GM12878 (cell line): ENCODE results near the gene CYP4Z1. TPM values are rescaled to one million over a fixed set of nuclear protein-coding genes. Genes with fewer than 3 reads are reported as not detected.

Experiments
- ATAC-seq: fragments of 200-7000 bp; cut with Tn5 transposase; 3 replicates; pipeline ENCODE4 v1.9.1; 2020; ENCODE audit warnings: mild to moderate bottlenecking, moderate library complexity
- BruUV-seq: library from RNA; stranded (reverse); fragments of 400-500 nt; replicated peaks from 2 replicates; lab custom pipeline; 2021; lab: Mats Ljungman, UMichigan
- CTCF ChIA-PET: fragments of 300-600 bp; sonication (Branson Sonifier 250); formaldehyde crosslinking; extraction: SDS; loops from one replicate; lab custom pipeline; 2021; ENCODE audit warnings: inconsistent platforms; lab: Yijun Ruan, JAX
- POLR2A ChIA-PET: fragments of 350-600 bp; formaldehyde crosslinking; extraction: SDS; loops from one replicate; lab custom pipeline; 2021; ENCODE audit warnings: inconsistent platforms; lab: Charles Lee
- RAD21 ChIA-PET: fragments of 300-600 bp; sonication (Branson Sonifier 250); formaldehyde crosslinking; loops from one replicate; lab custom pipeline; 2023; ENCODE audit warnings: antibody characterized with exemption; ENCODE audit not compliant: unreplicated experiment; lab: Charles Lee
- SMC1A ChIA-PET: fragments of 300-600 bp; sonication (Branson Sonifier 250); formaldehyde crosslinking; loops from one replicate; lab custom pipeline; 2023; ENCODE audit not compliant: unreplicated experiment, uncharacterized antibody; lab: Charles Lee
- DNase-seq: peaks from one replicate; pipeline ENCODE4 v3.0.0-alpha.2; 2011; ENCODE audit warnings: low read depth, low spot score
- FAIRE-seq: peaks from 3 replicates; lab custom pipeline; 2011; peaks lifted over from hg19 to GRCh38; lab: Jason Lieb, UNC
- H2AFZ ChIP-seq: 2 replicates; pipeline ENCODE4 v1.6.0; 2011; ENCODE audit warnings: low read depth, low read length, control low read depth; ENCODE audit not compliant: control insufficient read depth
- H3K27ac ChIP-seq: 2 replicates; pipeline ENCODE4 v1.5.1; 2011; ENCODE audit warnings: control low read depth; ENCODE audit not compliant: control insufficient read depth, insufficient read depth
- H3K27me3 ChIP-seq, 2 experiments: replicated peaks in 1 of 2; 2 replicates each; pipeline versions ENCODE4 v1.6.0 to v1.6.1; 2011; ENCODE audit warnings: low read length in 1 of 2; ENCODE audit not compliant: control insufficient read depth in 2 of 2, insufficient read depth in 2 of 2
- H3K36me3 ChIP-seq, 2 experiments: 2 replicates each; pipeline ENCODE4 v1.5.1; 2011; ENCODE audit warnings: low read length in 1 of 2; ENCODE audit not compliant: control insufficient read depth in 2 of 2, insufficient read depth in 2 of 2
- H3K4me1 ChIP-seq: 2 replicates; pipeline ENCODE4 v1.6.1; 2011; ENCODE audit warnings: mild to moderate bottlenecking, low read length, moderate library complexity, mixed read lengths; ENCODE audit not compliant: control insufficient read depth, insufficient read depth
- H3K4me2 ChIP-seq: 2 replicates; pipeline ENCODE4 v1.6.0; 2011; ENCODE audit warnings: control low read depth; ENCODE audit not compliant: control insufficient read depth, insufficient read depth
- H3K4me3 ChIP-seq: fragments of 200-600 bp; sonication (generic); 2 replicates; pipeline ENCODE4 v1.5.1; 2016
- H3K79me2 ChIP-seq: 2 replicates; pipeline ENCODE4 v1.6.0; 2011; ENCODE audit warnings: low read length; ENCODE audit not compliant: control insufficient read depth, insufficient read depth
- H3K9ac ChIP-seq: 2 replicates; pipeline ENCODE4 v1.8.0; 2011; ENCODE audit warnings: low read length, control low read depth, mixed read lengths; ENCODE audit not compliant: control insufficient read depth, insufficient read depth
- H3K9me3 ChIP-seq: replicated peaks from 3 replicates; pipeline ENCODE4 v1.5.1; 2011; ENCODE audit warnings: mild to moderate bottlenecking, low read length; ENCODE audit not compliant: control insufficient read depth, insufficient read depth
- H4K20me1 ChIP-seq: 2 replicates; pipeline ENCODE4 v1.6.0; 2011; ENCODE audit not compliant: control insufficient read depth, insufficient read depth
- BACH1 ChIP-seq: fragments of 450-650 bp; IDR thresholded peaks from 2 replicates; pipeline ENCODE4 v1.6.1; 2017; ENCODE audit warnings: mild to moderate bottlenecking, borderline replicate concordance
- CHD1 ChIP-seq: IDR thresholded peaks from 2 replicates; pipeline ENCODE4 v1.6.1; 2012; ENCODE audit warnings: low read depth, low read length, improper control_type of control experiment
- DPF2 ChIP-seq: fragments of 450-650 bp; IDR thresholded peaks from 2 replicates; pipeline ENCODE4 v1.6.1; 2017; ENCODE audit warnings: mild to moderate bottlenecking
- HDAC6 ChIP-seq: fragments of 200-600 bp; sonication (generic); IDR thresholded peaks from one replicate; pipeline ENCODE4 v1.8.0; 2017; ENCODE audit warnings: antibody characterized with exemption; ENCODE audit not compliant: unreplicated experiment
- IKZF1 ChIP-seq: fragments of 450-650 bp; conservative IDR thresholded peaks from 2 replicates; pipeline ENCODE4 v1.6.1; 2017; ENCODE audit warnings: antibody characterized with exemption, mild to moderate bottlenecking
- KLF5 ChIP-seq: fragments of 450-650 bp; IDR thresholded peaks from 2 replicates; pipeline ENCODE4 v1.6.1; 2014; ENCODE audit warnings: mild to moderate bottlenecking; ENCODE audit not compliant: partially characterized antibody
- MTA2 ChIP-seq: fragments of 450-650 bp; IDR thresholded peaks from 2 replicates; pipeline ENCODE4 v1.6.1; 2016; ENCODE audit warnings: low read depth, mild to moderate bottlenecking, moderate library complexity
- NFIC ChIP-seq: IDR thresholded peaks from 2 replicates; pipeline ENCODE4 v1.6.1; 2012; ENCODE audit warnings: low read depth, mild to moderate bottlenecking, inconsistent platforms, low read length, moderate library complexity
- NFXL1 ChIP-seq: fragments of 450-650 bp; IDR thresholded peaks from 2 replicates; pipeline ENCODE4 v1.6.1; 2017; ENCODE audit warnings: antibody characterized with exemption, mild to moderate bottlenecking, borderline replicate concordance
- PAX8 ChIP-seq: fragments of 450-650 bp; IDR thresholded peaks from 2 replicates; pipeline ENCODE4 v1.6.1; 2017; ENCODE audit warnings: mild to moderate bottlenecking, moderate library complexity
- SP1 ChIP-seq: IDR thresholded peaks from one replicate; pipeline ENCODE4 v1.6.1; 2011; ENCODE audit warnings: low read depth, low read length
- SREBF1 ChIP-seq: IDR thresholded peaks from 2 replicates; pipeline ENCODE4 v1.6.1; 2012; ENCODE audit warnings: mild to moderate bottlenecking, low read length
- TCF12 ChIP-seq: IDR thresholded peaks from 2 replicates; pipeline ENCODE4 v1.6.1; 2011; ENCODE audit warnings: low read depth, mild to moderate bottlenecking, low read length
- ZSCAN29 ChIP-seq: fragments of 450-650 bp; IDR thresholded peaks from 2 replicates; pipeline ENCODE4 v1.6.1; 2017; ENCODE audit warnings: mild to moderate bottlenecking, moderate library complexity
- WGBS: methylation state at CpG from one replicate; pipeline ENCODE4 v1.1.6; 2016; ENCODE audit warnings: low lambda C conversion rate; ENCODE audit not compliant: insufficient replicate concordance, insufficient coverage; ENCODE audit errors: missing lambda C conversion rate; 5-methylcytosine and 5-hydroxymethylcytosine counted together
- in situ Hi-C: fragments of 300-500 bp; cut with MboI; formaldehyde crosslinking; loops from 9 replicates; pipeline ENCODE4 v1.14.3; 2018; ENCODE audit warnings: mixed read lengths
- intact Hi-C: fragments of 100-400 bp; cut with micrococcal nuclease; formaldehyde crosslinking; loops from one replicate; pipeline ENCODE4 v1.14.2; 2022; ENCODE audit not compliant: unreplicated experiment
- polyA plus RNA-seq, 11 experiments: library from polyadenylated mRNA; depleted of rRNA in 4 of 11; unstranded in 6 of 11; stranded (reverse) in 5 of 11; fragments of >200 nt; fragmentation: Nextera tagmentation in 4 of 11; fragmentation: Illumina TruSeq in 1 of 11; extraction: Ambion mirVana in 4 of 11; extraction: Trizol in 1 of 11; gene quantifications; 1 replicate in 1 of 11; 2 replicates in 10 of 11; pipeline versions ENCODE4 v1.2.1 to v1.2.3, GENCODE V29; 2011 to 2016; ENCODE audit warnings: inconsistent platforms in 2 of 11, missing spikeins in 2 of 11, low read depth in 1 of 11
- total RNA-seq, 4 experiments: library from RNA; depleted of rRNA in 3 of 4; stranded (reverse); fragments of >200 nt in 3 of 4; fragmentation: Illumina TruSeq in 1 of 4; extraction: Trizol in 1 of 4; gene quantifications; 2 replicates each; pipeline versions ENCODE4 v1.2.1 to v1.2.3, GENCODE V29; 2013 to 2021
- TF ChIP-seq, protein P1 (sequence below): fragments of 150-350 bp; IDR thresholded peaks from 2 replicates; pipeline ENCODE4 v1.6.1; 2016; ENCODE audit warnings: low read depth, low read length

CYP4Z1 gene
- total and polyA plus RNA-seq, 10 of the 15 experiments (the other 5 are each of a cell fraction or from before 2014, with no cell fraction given): not detected

DNA sequence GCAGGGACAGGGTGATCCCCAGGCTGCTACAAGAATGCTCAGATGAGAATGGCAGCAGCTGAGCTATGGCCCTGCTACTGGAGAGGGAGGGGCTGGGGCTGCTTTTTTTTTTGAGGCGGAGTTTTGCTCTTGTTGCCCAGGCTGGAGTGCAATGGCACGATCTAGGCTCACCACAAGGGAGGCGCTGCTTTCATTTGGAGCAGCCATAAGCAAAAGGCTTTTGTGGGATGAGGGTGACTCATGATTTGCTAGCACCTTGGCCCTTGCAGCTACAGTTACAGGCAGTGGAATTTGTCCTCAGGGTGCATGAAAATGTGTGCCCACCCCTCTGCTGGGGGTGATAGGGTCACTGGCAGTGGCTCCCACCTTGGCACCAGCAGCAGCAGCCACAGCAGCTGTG is 37.8 kb downstream of the CYP4Z1 start:
- no peaks in the 10 kb centered on the region for H3K4me1 ChIP-seq
- no peak overlapping the region for H3K9ac ChIP-seq
- H3K4me2 ChIP-seq: no peak overlapping the region
- no peaks in the 10 kb centered on the region; a peak in 1 of 4 replicates for H3K27me3 ChIP-seq
- no peaks in the 10 kb centered on the region for H3K36me3 ChIP-seq
- no peak for DNase-seq
- SMC1A ChIA-PET: no interaction called here
- RAD21 ChIA-PET: no interaction called here
- no peak for FAIRE-seq
- in situ Hi-C loops: no loop called here
- BruUV-seq: no TSS peak
- no peaks in the 10 kb centered on the region for H3K79me2 ChIP-seq
- CTCF ChIA-PET: interaction anchor here (1.5 kb wide), 1 partner anchor 110 kb away, joined by 4 read pairs; no protein-coding TSS in a partner anchor
- H3K4me3 ChIP-seq: no peak overlapping the region
- no peak overlapping the region for H3K27ac ChIP-seq
- intact Hi-C loops: no loop called here
- no peak for TF ChIP-seq SREBF1
- TF ChIP-seq SP1: no peak
- TF ChIP-seq CHD1: no peak
- no peak for TF ChIP-seq IKZF1
- no peak for TF ChIP-seq HDAC6
- no peak for TF ChIP-seq ZSCAN29
- TF ChIP-seq BACH1: no peak
- no peak for TF ChIP-seq TCF12
- TF ChIP-seq KLF5: no peak
- no peaks in the 10 kb centered on the region for H4K20me1 ChIP-seq
- 27% methylated on average over 3 of the region's 3 CpGs for WGBS
- H2AFZ ChIP-seq: no peak overlapping the region
- POLR2A ChIA-PET: no interaction called here
- H3K9me3 ChIP-seq: no peaks in the 10 kb centered on the region
- ATAC-seq: no peak

- CTCF ChIA-PET: no interaction called here
- BruUV-seq: no TSS peak
- in situ Hi-C loops: no loop called here
These were observed 39.8 kb downstream of the CYP4Z1 start for GRCh38 chr1:47106792-47107191.

More at GRCh38 chr1:47106792-47107191, 39.8 kb downstream of the CYP4Z1 start:
- H3K4me3 ChIP-seq: no peak overlapping the region
- no peak overlapping the region for H3K4me2 ChIP-seq
- 50% methylated on average over 3 of the region's 3 CpGs for WGBS
- POLR2A ChIA-PET: no interaction called here
- no peak for FAIRE-seq
- RAD21 ChIA-PET: no interaction called here
- intact Hi-C loops: no loop called here
- SMC1A ChIA-PET: no interaction called here
- no peaks in the 10 kb centered on the region for H4K20me1 ChIP-seq
- H3K79me2 ChIP-seq: no peaks in the 10 kb centered on the region
- no peaks in the 10 kb centered on the region; a peak in 1 of 4 replicates for H3K27me3 ChIP-seq
- DNase-seq: no peak
- ATAC-seq: no peak
- H3K36me3 ChIP-seq: no peaks in the 10 kb centered on the region
- H3K4me1 ChIP-seq: no peaks in the 10 kb centered on the region
- no peak overlapping the region for H2AFZ ChIP-seq
- no peak overlapping the region for H3K9ac ChIP-seq
- no peak overlapping the region for H3K27ac ChIP-seq
- TF ChIP-seq, protein P1, sequence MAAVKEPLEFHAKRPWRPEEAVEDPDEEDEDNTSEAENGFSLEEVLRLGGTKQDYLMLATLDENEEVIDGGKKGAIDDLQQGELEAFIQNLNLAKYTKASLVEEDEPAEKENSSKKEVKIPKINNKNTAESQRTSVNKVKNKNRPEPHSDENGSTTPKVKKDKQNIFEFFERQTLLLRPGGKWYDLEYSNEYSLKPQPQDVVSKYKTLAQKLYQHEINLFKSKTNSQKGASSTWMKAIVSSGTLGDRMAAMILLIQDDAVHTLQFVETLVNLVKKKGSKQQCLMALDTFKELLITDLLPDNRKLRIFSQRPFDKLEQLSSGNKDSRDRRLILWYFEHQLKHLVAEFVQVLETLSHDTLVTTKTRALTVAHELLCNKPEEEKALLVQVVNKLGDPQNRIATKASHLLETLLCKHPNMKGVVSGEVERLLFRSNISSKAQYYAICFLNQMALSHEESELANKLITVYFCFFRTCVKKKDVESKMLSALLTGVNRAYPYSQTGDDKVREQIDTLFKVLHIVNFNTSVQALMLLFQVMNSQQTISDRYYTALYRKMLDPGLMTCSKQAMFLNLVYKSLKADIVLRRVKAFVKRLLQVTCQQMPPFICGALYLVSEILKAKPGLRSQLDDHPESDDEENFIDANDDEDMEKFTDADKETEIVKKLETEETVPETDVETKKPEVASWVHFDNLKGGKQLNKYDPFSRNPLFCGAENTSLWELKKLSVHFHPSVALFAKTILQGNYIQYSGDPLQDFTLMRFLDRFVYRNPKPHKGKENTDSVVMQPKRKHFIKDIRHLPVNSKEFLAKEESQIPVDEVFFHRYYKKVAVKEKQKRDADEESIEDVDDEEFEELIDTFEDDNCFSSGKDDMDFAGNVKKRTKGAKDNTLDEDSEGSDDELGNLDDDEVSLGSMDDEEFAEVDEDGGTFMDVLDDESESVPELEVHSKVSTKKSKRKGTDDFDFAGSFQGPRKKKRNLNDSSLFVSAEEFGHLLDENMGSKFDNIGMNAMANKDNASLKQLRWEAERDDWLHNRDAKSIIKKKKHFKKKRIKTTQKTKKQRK: no peak
- TF ChIP-seq NFXL1 (no peak), MTA2 (no peak), NFIC (no peak), PAX8 (no peak), DPF2 (no peak)
- no peaks in the 10 kb centered on the region for H3K9me3 ChIP-seq
